ENCODE measurements around the gene KNTC1. TPM values are rescaled to one million over a fixed set of nuclear protein-coding genes. Genes with fewer than 3 reads are reported as not detected.
"Not testable (repeated sequence)": the region's sequence is repeated elsewhere in the genome, so short reads cannot be mapped to it uniquely, and the experiment has no call there.

KNTC1 gene
- total and polyA plus RNA-seq, 4 donors: 4.0 to 34.0 (median 10.9) TPM

DNA sequence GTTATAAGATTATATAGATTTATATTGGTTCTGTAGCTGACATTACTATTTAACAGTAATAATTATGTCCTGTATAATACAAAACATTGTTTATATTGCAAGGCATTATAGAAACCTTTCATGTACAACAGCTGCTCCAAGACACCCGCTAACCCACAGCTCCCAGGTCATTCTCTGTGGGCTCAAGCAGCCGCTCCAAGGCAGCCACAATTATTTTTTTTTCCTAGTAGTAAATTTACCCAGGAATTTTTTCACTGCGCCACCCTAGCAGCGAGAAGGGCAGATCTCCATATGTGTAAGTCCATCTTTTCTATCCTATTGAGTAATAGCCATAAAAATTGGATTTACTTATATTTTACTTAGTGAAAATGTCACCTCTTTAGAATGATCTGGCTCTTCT, 36.3 kb downstream of the KNTC1 start:
- 97 to 99% methylated on average over 4 of the region's 4 CpGs for WGBS, 2 donors
- Histone ChIP-seq H3K9ac (ENCODE audit: insufficient read depth in 1 of 2, low read length in 2 of 2) (no peak overlapping the region), H3K27ac (ENCODE audit: low read depth in 1 of 2, low read length in 1 of 2) (no peak overlapping the region), H3K4me1 (ENCODE audit: control insufficient read depth in 5 of 5, insufficient read depth in 5 of 5, low read length in 5 of 5) (no peaks in the 10 kb centered on the region), H3K4me3 (no peak overlapping the region), H3K36me3 (ENCODE audit: control insufficient read depth in 4 of 4, insufficient read depth in 4 of 4, low read length in 4 of 4) (peaks cover 0 to 9% (median 2%) of the 10 kb centered on the region in 4 donors), H3K9me3 (ENCODE audit: control insufficient read depth in 4 of 4, insufficient read depth in 3 of 4, low read length in 3 of 4) (no peaks in the 10 kb centered on the region), H3K27me3 (ENCODE audit: control insufficient read depth in 3 of 3, insufficient read depth in 3 of 3, low read length in 2 of 3) (no peaks in the 10 kb centered on the region)
- no peak for TF ChIP-seq CTCF (IDR thresholded peaks at IDR 0.05; ENCODE audit: control extremely low read depth, extremely low read depth)
- DNase-seq (no peak), ATAC-seq (ENCODE audit: insufficient read depth, low FRiP score) (no peak)

GRCh38 chr12:122566816-122567215, 39.8 kb downstream of the KNTC1 start:
- H3K4me3 ChIP-seq; H3K9me3 ChIP-seq (ENCODE audit: control insufficient read depth in 4 of 4, insufficient read depth in 3 of 4, low read length in 3 of 4); H3K27me3 ChIP-seq (ENCODE audit: control insufficient read depth in 3 of 3, insufficient read depth in 3 of 3, low read length in 2 of 3); H3K27ac ChIP-seq (ENCODE audit: low read depth in 1 of 2, low read length in 1 of 2); ATAC-seq (ENCODE audit: insufficient read depth, low FRiP score); H3K9ac ChIP-seq (ENCODE audit: insufficient read depth in 1 of 2, low read length in 2 of 2); DNase-seq; H3K4me1 ChIP-seq (ENCODE audit: control insufficient read depth in 5 of 5, insufficient read depth in 5 of 5, low read length in 5 of 5): not testable (repeated sequence)
- H3K36me3 ChIP-seq (ENCODE audit: control insufficient read depth in 4 of 4, insufficient read depth in 4 of 4, low read length in 4 of 4): peaks cover 0 to 13% (median 1%) of the 10 kb centered on the region in 4 donors
- WGBS, 2 donors: 99% methylated on average over 5 of the region's 5 CpGs

GRCh38 chr12:122569288-122569687, 42.2 kb downstream of the KNTC1 start:
- Histone ChIP-seq H3K9me3 (ENCODE audit: control insufficient read depth in 4 of 4, insufficient read depth in 3 of 4, low read length in 3 of 4) (no peaks in the 10 kb centered on the region), H3K4me3 (no peak overlapping the region), H3K9ac (ENCODE audit: insufficient read depth in 1 of 2, low read length in 2 of 2) (no peak overlapping the region), H3K27me3 (ENCODE audit: control insufficient read depth in 3 of 3, insufficient read depth in 3 of 3, low read length in 2 of 3) (no peaks in the 10 kb centered on the region), H3K27ac (ENCODE audit: low read depth in 1 of 2, low read length in 1 of 2) (no peak overlapping the region), H3K4me1 (ENCODE audit: control insufficient read depth in 5 of 5, insufficient read depth in 5 of 5, low read length in 5 of 5) (no peaks in the 10 kb centered on the region), H3K36me3 (ENCODE audit: control insufficient read depth in 4 of 4, insufficient read depth in 4 of 4, low read length in 4 of 4) (peaks cover 1 to 16% (median 2%) of the 10 kb centered on the region in 4 donors)
- 96 to 97% methylated on average over 5 of the region's 5 CpGs for WGBS, 2 donors
- no peak for ATAC-seq (ENCODE audit: insufficient read depth, low FRiP score)
- no peak for TF ChIP-seq CTCF (IDR thresholded peaks at IDR 0.05; ENCODE audit: control extremely low read depth, extremely low read depth)
- no peak for DNase-seq

- H3K4me1 ChIP-seq (ENCODE audit: control insufficient read depth in 5 of 5, insufficient read depth in 5 of 5, low read length in 5 of 5); H3K9ac ChIP-seq (ENCODE audit: insufficient read depth in 1 of 2, low read length in 2 of 2); H3K27ac ChIP-seq (ENCODE audit: low read depth in 1 of 2, low read length in 1 of 2); H3K27me3 ChIP-seq (ENCODE audit: control insufficient read depth in 3 of 3, insufficient read depth in 3 of 3, low read length in 2 of 3); H3K9me3 ChIP-seq (ENCODE audit: control insufficient read depth in 4 of 4, insufficient read depth in 3 of 4, low read length in 3 of 4); ATAC-seq (ENCODE audit: insufficient read depth, low FRiP score); H3K4me3 ChIP-seq; DNase-seq: not testable (repeated sequence)
- H3K36me3 ChIP-seq (ENCODE audit: control insufficient read depth in 4 of 4, insufficient read depth in 4 of 4, low read length in 4 of 4): peaks cover 5 to 18% (median 7%) of the 10 kb centered on the region in 4 donors
- 93 to 94% methylated on average over 3 of the region's 3 CpGs for WGBS, 2 donors
Measured at GRCh38 chr12:122570006-122570405, 43.0 kb downstream of the KNTC1 start.

DNA sequence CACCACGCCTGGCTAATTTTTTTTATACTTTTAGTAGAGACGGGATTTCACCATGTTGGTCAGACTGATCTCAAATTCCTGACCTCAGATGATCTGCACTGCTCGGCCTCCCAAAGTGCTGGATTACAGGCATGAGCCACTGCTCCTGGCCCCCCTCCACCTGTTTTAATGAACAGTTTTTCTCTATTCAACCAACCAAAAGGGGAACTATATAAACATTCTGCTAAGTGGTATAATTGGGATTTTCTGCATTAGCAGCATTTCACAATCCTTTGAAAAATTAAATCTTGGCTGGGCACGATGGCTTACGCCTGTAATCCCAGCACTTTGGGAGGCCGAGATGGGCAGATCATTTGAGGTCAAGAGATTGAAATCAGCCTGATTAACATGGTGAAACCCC, 44.8 kb downstream of the KNTC1 start:
- H3K9me3 ChIP-seq (ENCODE audit: control insufficient read depth in 4 of 4, insufficient read depth in 3 of 4, low read length in 3 of 4): no peaks in the 10 kb centered on the region
- TF ChIP-seq CTCF (IDR thresholded peaks at IDR 0.05; ENCODE audit: control extremely low read depth, extremely low read depth): no peak
- no peaks in the 10 kb centered on the region for H3K27me3 ChIP-seq (ENCODE audit: control insufficient read depth in 3 of 3, insufficient read depth in 3 of 3, low read length in 2 of 3)
- no peak overlapping the region for H3K4me3 ChIP-seq
- H3K4me1 ChIP-seq (ENCODE audit: control insufficient read depth in 5 of 5, insufficient read depth in 5 of 5, low read length in 5 of 5): no peaks in the 10 kb centered on the region
- DNase-seq (no peak), ATAC-seq (ENCODE audit: insufficient read depth, low FRiP score) (no peak)
- WGBS, 2 donors: 89 to 90% methylated on average over 6 of the region's 6 CpGs
- no peak overlapping the region for H3K27ac ChIP-seq (ENCODE audit: low read depth in 1 of 2, low read length in 1 of 2)
- H3K9ac ChIP-seq (ENCODE audit: insufficient read depth in 1 of 2, low read length in 2 of 2): no peak overlapping the region
- H3K36me3 ChIP-seq (ENCODE audit: control insufficient read depth in 4 of 4, insufficient read depth in 4 of 4, low read length in 4 of 4): peaks cover 5 to 18% (median 13%) of the 10 kb centered on the region in 4 donors

DNA sequence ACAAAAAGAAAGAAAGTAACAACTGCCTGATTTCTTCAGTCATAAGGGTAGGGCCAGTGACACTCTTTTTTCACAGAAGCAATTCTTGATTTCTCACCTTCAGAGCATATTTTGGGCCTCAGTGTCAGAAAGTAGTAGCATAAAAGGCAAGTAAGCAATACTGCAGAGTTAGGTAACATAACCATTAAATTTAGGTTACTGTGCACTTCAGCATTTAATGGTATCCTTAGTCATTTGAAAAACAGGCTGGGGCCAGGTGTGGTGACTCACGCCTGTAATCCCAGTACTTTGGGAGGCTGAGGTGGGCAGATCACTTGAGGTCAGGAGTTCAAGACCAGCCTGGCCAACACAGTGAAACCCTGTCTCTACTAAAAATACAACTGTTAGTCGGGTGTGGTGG, 56.2 kb downstream of the KNTC1 start:
- H3K9ac ChIP-seq (ENCODE audit: insufficient read depth in 1 of 2, low read length in 2 of 2); H3K4me1 ChIP-seq (ENCODE audit: control insufficient read depth in 5 of 5, insufficient read depth in 5 of 5, low read length in 5 of 5); H3K27me3 ChIP-seq (ENCODE audit: control insufficient read depth in 3 of 3, insufficient read depth in 3 of 3, low read length in 2 of 3); DNase-seq; H3K27ac ChIP-seq (ENCODE audit: low read depth in 1 of 2, low read length in 1 of 2); ATAC-seq (ENCODE audit: insufficient read depth, low FRiP score); H3K4me3 ChIP-seq; H3K9me3 ChIP-seq (ENCODE audit: control insufficient read depth in 4 of 4, insufficient read depth in 3 of 4, low read length in 3 of 4): not testable (repeated sequence)
- peaks cover 10 to 24% (median 14%) of the 10 kb centered on the region in 4 donors for H3K36me3 ChIP-seq (ENCODE audit: control insufficient read depth in 4 of 4, insufficient read depth in 4 of 4, low read length in 4 of 4)
- 95% methylated on average over 2 of the region's 2 CpGs for WGBS, 2 donors
